Erythroblast (primary cell): ENCODE results near the gene DENND2D.

Experiments used
- DNase-seq, 2 experiments: peaks; one replicate each; lab custom pipeline; 2025; lab: John Stamatoyannopoulos, UW
- GATA1 ChIP-seq: IDR thresholded peaks from 2 replicates; pipeline ENCODE4 v1.6.1; 2011; ENCODE audit warnings: low read depth, mild to moderate bottlenecking, control low read depth, low read length, moderate library complexity
- POLR2A ChIP-seq: IDR thresholded peaks from 2 replicates; pipeline ENCODE4 v1.6.1; 2011; ENCODE audit warnings: mild to moderate bottlenecking, low read length

Gene DENND2D

GRCh38 chr1:111154021-111154999 is 46.1 kb downstream of the DENND2D start:
- DNase-seq = no peak
- TF ChIP-seq POLR2A = no peak
- TF ChIP-seq GATA1 = no peak

- no peak for TF ChIP-seq POLR2A
- no peak for TF ChIP-seq GATA1
- no peak for DNase-seq
Measured at GRCh38 chr1:111151838-111152237, 48.6 kb downstream of the DENND2D start.

- no peak for DNase-seq
- no peak for TF ChIP-seq GATA1
- TF ChIP-seq POLR2A = no peak
Measured at GRCh38 chr1:111148376-111148881, 52.0 kb downstream of the DENND2D start.

GRCh38 chr1:111147948-111148347 is 52.5 kb downstream of the DENND2D start:
- TF ChIP-seq GATA1 (no peak), POLR2A (no peak)
- no peak for DNase-seq

DNA sequence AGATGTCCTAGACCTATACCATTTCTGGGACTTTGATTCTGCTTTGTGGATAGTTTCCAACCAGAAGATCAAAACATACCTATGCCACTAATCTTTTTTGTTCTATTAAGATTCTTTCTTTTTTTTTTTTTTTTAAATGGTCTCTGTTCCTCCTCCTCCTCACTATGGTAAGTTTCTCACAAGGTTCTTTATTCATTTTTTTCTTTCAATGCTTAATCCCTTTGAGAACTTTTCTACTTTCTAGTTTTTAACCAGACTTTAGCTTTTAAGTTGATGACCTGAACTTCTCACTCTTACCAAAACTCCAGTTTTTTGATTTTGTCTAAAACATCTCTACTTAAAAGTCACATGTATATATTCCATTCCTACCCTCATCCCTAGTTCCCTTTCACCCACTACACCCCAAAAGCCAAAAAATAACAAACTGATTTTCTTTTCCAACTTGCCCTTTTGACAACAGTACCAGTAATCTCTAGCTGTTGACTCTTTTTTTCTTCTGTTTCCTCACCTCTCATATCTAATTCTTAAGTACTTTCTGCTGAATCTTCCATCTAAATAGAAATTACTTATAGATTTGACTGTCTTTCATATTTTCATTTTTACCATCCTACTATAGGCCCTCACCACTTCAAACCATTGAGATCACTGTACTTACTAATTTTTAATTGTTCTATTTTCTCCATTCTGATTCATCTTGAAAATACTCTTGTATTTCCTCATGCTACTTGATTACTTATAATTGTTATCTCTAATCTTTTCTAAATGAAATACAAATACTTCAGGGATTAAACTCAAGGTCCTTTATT is 54.3 kb downstream of the DENND2D start:
- no peak for DNase-seq
- no peak for TF ChIP-seq GATA1
- TF ChIP-seq POLR2A = no peak

GRCh38 chr1:111145542-111145941 is 54.9 kb downstream of the DENND2D start:
- DNase-seq = no peak
- TF ChIP-seq POLR2A = no peak
- no peak for TF ChIP-seq GATA1

DNA sequence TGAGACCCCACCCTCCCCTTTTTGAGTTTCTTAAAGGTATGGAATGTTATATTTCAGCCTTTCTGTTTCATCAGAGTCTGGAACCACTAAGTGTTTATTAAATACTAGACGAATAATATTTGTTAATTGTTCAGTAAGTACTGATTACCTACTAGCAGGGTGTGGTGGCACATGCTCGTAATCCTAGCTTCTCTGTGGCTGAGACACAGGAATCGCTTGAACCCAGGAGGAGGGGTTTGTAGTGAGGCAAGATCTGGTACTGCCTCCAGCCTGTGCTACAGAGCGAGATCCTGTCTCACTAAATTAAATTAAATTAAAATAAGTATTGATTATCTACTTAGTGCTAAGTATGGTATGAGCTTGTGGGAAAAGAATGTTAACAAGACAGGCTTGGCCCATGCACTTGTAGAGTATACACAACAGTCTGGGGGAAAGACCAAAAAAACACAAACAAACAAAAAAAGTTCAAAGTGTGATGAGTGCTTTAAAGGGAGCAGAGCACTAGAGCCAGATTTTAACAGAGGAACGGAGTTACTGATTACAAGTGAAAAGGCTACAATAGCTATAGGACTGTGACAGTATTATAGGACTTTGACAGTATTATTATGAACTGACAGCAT is 58.0 kb downstream of the DENND2D start:
- TF ChIP-seq POLR2A (no peak), GATA1 (no peak)

GRCh38 chr1:111141245-111142220 is 58.9 kb downstream of the DENND2D start:
- TF ChIP-seq POLR2A (no peak), GATA1 (no peak)
- no peak for DNase-seq

More for the DNA sequence above, 58.0 kb downstream of the DENND2D start:
- DNase-seq = peak; percentile 16 to 20

GRCh38 chr1:111140680-111140967 is 59.8 kb downstream of the DENND2D start:
- TF ChIP-seq GATA1 (no peak), POLR2A (no peak)
- no peak for DNase-seq

GRCh38 chr1:111139956-111140679 is 60.3 kb downstream of the DENND2D start, which contains the start of the genes CEPT1 and DRAM2:
CEPT1 (plus strand) TSS chr1:111140223; CDS start chr1:111147715, 7,492 bp downstream.
DRAM2 (minus strand) TSS chr1:111140093; CDS start chr1:111131554, 8,539 bp downstream.
- TF ChIP-seq POLR2A (peak; percentile 88), GATA1 (no peak)
- peak; percentile 97 for DNase-seq

GRCh38 chr1:111139324-111139955 is 61.0 kb downstream of the DENND2D start:
- TF ChIP-seq GATA1 = no peak
- no peak for TF ChIP-seq POLR2A
- peak; percentile 64 to 73 for DNase-seq
